EH (cell line): ENCODE measurements around the gene HS6ST1.

Experiments used
- DNase-seq: peaks from one replicate; pipeline ENCODE4 v3.0.0-alpha.2; 2015; ENCODE audit warnings: low read depth

HS6ST1 gene

GRCh38 chr2:128237911-128238697 is 80.6 kb downstream of the HS6ST1 start:
- DNase-seq, result no peak

DNA sequence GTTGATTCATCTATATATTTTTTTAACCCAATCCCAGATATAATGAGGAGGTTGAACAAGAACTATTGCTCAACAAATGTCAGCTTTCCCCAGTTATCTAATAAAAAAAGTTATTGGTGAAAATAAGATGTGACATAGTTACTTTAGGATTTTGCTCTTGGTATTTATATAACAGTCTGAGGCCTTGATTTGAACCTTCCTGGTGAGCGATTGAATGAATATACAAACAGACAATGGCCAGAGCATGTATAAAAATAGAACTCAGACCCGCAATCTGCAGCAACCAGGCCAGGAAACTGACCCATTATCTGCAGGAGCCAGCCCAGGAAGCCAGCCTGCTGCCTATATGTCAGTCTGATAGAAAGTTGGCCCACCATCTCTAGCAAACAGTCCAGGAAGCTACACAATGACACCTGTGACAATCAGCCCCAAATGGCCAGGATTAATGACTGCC is 81.6 kb downstream of the HS6ST1 start:
- peak; percentile 87 for DNase-seq

GRCh38 chr2:128236491-128237035 is 82.1 kb downstream of the HS6ST1 start:
- peak; percentile 93 for DNase-seq

DNA sequence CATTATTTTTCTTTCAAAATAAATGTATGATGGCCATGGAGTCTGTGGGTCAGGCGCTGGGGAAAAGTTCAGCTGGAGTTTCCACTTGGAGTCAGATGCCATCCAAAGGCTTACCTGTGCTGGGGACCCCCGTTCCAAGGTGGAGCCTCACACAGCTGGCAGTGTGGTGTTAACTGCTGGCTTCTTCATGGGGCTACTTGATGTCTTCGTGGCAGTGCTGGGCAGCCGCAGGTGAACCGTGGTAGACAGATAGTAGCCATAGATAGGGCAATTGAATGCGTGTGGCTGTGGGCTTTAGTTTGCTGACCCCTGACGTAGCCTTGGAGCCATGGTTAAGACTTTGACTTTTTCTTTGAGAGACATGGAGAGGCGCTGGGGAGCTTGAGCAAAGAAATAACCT is 83.1 kb downstream of the HS6ST1 start:
- no peak for DNase-seq

- DNase-seq, result no peak
Measured at GRCh38 chr2:128234613-128235012, 84.1 kb downstream of the HS6ST1 start.

DNA sequence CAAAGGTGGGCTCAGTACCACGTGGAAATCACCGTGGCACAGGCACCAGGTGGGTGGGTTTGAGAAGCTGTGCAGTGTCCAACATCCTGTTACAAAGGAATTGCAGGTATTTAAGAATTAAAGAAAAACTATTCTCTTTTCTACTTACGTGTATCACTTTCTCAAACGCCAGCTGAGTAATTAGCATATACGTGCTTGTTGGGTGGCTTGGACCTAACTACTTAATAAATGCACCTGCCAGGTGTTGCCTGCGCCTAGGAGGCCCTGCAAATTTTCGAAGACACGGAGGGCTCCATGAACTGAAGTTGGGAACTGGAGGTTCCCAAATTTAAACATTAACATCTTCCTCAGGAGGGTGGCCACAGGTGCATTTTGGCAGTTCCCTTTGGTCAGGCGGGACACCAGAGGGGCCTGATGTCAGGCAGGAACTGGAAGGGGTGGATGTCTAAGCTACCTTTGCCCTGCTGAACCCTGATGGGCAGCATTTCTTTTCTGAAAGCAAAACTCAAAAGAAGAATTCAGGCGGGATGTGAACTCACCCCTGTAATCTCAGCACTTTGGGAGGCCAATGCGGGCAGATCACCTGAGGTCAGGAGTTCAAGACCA is 84.8 kb downstream of the HS6ST1 start:
- no peak for DNase-seq

DNA sequence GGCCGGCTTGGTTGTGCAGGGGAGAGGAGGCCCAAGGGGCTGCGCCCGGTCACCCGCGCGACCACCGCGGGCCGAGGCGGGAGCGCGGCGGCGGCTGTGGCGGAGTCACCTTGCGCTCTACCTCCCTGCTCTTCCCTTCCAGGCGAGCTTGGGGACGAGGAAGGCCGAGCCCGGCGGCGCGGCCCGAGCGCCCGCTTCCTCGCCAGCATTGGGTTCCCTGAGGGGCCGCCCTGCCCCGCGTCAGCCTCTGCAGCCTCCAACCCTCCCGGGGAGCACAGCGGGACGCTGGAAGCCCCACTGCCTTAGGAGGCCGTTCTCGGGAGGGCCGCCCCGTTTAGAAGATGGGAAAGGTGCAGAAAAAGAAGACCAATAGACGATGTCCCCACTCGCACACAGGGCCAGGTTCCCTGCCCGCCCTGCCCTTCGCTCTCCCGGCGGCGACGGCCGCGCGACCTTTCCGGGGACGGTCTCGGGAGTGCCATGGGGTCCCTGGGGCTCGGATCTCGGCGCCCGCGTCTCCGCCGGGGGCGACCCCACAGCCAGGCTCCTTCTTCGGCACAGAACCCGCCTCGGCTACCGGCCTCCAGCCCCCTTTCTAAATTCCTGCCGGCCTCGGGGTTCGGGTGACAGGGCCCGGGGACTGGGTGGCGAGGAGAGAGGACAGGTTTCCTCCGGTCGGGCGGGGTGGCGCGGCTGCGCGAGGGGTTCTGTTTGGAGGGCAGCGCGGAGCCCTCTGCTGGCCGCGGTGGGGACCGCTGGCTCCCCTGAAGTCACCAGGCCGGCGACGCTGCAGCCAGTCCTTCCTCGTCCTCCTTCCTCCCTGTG is 85.5 kb downstream of the HS6ST1 start:
- peak; percentile 73 for DNase-seq

GRCh38 chr2:128228894-128229293 is 89.8 kb downstream of the HS6ST1 start:
- DNase-seq, result peak; percentile 45

DNA sequence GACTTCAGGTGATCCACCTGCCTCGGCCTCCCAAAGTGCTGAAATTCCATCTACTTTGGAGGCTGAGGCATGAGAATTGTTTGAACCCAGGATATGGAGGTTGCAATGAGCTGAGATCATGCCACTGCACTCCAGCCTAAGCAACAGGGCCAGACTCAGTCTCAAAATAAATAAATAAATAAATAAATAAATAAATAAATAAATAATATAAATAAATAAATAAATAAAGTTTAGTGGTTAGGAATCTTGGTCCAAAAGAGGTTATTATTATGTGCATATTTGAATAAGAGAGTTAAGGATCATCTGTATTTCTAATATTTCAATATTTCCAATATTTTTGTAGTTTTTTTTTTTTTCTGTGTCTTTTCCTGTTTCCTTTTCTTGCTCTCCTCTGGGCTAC is 90.8 kb downstream of the HS6ST1 start:
- DNase-seq, result no peak

GRCh38 chr2:128219891-128220290 is 98.8 kb downstream of the HS6ST1 start:
- peak; percentile 20 for DNase-seq

- no peak for DNase-seq
Measured at GRCh38 chr2:128217671-128218070, 101.0 kb downstream of the HS6ST1 start.

DNA sequence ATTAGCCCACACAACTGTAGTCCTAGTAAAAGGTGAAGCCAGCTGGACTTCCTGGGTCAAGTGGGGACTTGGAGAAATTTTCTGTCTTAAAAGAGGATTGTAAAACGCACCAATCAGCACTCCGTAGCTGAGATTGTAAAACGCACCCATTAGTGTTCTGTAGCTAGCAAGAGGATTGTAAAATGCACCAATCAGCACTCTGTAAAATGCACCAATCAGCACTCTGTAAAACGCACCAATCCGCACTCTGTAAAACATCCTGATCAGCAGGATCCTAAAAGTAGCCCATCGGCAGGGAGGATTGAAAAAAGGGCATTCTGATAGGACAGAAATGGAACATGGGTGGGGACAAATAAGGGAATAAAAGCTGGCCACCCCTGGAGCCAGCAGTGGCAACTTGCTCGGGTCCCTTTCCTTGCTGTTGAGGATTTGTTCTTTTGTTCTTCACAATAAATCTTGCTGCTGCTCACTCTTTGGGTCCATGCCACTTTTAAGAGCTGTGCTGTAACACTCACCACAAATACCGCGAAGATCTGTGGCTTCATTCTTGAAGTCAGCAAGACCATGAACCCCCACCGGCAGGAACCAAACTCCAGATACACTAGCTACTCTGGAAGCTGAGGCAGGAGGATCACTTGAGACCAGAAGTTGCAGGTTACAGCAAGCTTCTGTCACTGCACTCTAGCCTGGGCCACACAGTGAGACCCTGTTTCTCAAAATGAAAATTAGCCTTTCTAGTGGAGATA is 102.6 kb downstream of the HS6ST1 start:
- peak; percentile 7 for DNase-seq
